Measurements from ENCODE around the gene STAG1.

DNA sequence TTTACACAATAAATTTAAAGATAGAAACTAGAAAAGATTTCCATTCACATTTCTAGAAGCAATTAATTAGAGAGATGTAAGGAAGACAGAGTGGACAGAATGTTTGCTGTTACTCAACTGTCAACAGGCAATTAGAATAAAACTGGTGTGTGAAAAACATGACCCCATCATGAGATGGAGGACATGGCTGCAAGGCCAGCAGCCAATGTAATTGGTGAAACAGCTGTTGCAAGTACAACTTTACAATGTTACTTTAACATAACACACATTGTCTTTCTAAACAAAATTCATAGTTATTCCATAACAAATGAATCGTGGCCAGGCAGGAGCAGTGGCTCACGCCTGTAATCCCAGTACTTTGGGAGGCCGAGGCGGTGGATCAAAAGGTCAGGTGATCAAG is 28.6 kb upstream of the STAG1 start:
- TF ChIP-seq ZBTB21 (tag by site-specific recombination; IDR thresholded peaks at IDR 0.05) (no peak), KLF9 (tag by site-specific recombination; IDR thresholded peaks at IDR 0.05; ENCODE audit: low read depth) (no peak), ZNF274 (IDR thresholded peaks at IDR 0.05; ENCODE audit: low read length) (no peak), ZNF274 (tag by site-specific recombination; IDR thresholded peaks at IDR 0.05; ENCODE audit: borderline replicate concordance) (no peak), TCF7L2 (IDR thresholded peaks at IDR 0.05; ENCODE audit: borderline replicate concordance, low read depth, low read length) (no peak), OVOL3 (tag by site-specific recombination; IDR thresholded peaks at IDR 0.05) (no peak), ZNF747 (tag by site-specific recombination; IDR thresholded peaks at IDR 0.05) (no peak), ZNF654 (tag by site-specific recombination; IDR thresholded peaks at IDR 0.05; ENCODE audit: low read depth) (no peak), GLI4 (tag by site-specific recombination; IDR thresholded peaks at IDR 0.05) (no peak), ZNF23 (tag by site-specific recombination; IDR thresholded peaks at IDR 0.05; ENCODE audit: borderline replicate concordance) (no peak), REPIN1 (tag by site-specific recombination; IDR thresholded peaks at IDR 0.05; ENCODE audit: low read depth) (no peak)
- TF ChIP-seq, protein P1, sequence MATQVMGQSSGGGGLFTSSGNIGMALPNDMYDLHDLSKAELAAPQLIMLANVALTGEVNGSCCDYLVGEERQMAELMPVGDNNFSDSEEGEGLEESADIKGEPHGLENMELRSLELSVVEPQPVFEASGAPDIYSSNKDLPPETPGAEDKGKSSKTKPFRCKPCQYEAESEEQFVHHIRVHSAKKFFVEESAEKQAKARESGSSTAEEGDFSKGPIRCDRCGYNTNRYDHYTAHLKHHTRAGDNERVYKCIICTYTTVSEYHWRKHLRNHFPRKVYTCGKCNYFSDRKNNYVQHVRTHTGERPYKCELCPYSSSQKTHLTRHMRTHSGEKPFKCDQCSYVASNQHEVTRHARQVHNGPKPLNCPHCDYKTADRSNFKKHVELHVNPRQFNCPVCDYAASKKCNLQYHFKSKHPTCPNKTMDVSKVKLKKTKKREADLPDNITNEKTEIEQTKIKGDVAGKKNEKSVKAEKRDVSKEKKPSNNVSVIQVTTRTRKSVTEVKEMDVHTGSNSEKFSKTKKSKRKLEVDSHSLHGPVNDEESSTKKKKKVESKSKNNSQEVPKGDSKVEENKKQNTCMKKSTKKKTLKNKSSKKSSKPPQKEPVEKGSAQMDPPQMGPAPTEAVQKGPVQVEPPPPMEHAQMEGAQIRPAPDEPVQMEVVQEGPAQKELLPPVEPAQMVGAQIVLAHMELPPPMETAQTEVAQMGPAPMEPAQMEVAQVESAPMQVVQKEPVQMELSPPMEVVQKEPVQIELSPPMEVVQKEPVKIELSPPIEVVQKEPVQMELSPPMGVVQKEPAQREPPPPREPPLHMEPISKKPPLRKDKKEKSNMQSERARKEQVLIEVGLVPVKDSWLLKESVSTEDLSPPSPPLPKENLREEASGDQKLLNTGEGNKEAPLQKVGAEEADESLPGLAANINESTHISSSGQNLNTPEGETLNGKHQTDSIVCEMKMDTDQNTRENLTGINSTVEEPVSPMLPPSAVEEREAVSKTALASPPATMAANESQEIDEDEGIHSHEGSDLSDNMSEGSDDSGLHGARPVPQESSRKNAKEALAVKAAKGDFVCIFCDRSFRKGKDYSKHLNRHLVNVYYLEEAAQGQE (tag by site-specific recombination; IDR thresholded peaks at IDR 0.05) = no peak
- TF ChIP-seq, protein P2, sequence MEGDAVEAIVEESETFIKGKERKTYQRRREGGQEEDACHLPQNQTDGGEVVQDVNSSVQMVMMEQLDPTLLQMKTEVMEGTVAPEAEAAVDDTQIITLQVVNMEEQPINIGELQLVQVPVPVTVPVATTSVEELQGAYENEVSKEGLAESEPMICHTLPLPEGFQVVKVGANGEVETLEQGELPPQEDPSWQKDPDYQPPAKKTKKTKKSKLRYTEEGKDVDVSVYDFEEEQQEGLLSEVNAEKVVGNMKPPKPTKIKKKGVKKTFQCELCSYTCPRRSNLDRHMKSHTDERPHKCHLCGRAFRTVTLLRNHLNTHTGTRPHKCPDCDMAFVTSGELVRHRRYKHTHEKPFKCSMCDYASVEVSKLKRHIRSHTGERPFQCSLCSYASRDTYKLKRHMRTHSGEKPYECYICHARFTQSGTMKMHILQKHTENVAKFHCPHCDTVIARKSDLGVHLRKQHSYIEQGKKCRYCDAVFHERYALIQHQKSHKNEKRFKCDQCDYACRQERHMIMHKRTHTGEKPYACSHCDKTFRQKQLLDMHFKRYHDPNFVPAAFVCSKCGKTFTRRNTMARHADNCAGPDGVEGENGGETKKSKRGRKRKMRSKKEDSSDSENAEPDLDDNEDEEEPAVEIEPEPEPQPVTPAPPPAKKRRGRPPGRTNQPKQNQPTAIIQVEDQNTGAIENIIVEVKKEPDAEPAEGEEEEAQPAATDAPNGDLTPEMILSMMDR (tag by site-specific recombination; IDR thresholded peaks at IDR 0.05) = no peak
- TF ChIP-seq, protein P3, sequence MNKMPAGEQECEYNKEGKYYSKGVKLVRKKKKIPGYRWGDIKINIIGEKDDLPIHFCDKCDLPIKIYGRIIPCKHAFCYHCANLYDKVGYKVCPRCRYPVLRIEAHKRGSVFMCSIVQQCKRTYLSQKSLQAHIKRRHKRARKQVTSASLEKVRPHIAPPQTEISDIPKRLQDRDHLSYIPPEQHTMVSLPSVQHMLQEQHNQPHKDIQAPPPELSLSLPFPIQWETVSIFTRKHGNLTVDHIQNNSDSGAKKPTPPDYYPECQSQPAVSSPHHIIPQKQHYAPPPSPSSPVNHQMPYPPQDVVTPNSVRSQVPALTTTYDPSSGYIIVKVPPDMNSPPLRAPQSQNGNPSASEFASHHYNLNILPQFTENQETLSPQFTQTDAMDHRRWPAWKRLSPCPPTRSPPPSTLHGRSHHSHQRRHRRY (tag by site-specific recombination; IDR thresholded peaks at IDR 0.05) = no peak
